Bronchus fibroblast of lung (primary cell): ENCODE measurements around the gene NME9. TPM values are rescaled to one million over a fixed set of nuclear protein-coding genes. Genes with fewer than 3 reads are reported as not detected.

Experiments used
- total RNA-seq: library from RNA; depleted of rRNA; stranded (reverse); fragments of >200 nt; gene quantifications from 2 replicates; pipeline ENCODE4 v1.2.3, GENCODE V29; 2015

The NME9 gene, protein sequence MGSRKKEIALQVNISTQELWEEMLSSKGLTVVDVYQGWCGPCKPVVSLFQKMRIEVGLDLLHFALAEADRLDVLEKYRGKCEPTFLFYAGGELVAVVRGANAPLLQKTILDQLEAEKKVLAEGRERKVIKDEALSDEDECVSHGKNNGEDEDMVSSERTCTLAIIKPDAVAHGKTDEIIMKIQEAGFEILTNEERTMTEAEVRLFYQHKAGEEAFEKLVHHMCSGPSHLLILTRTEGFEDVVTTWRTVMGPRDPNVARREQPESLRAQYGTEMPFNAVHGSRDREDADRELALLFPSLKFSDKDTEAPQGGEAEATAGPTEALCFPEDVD
- not detected in 2 replicates for total RNA-seq

GRCh38 chr3:138329127-138329983 lies at the start of gene NME9:
Gene NME9, minus strand, starts transcription at chr3:138329851. Its CDS starts 516 bp downstream, at chr3:138329335.

GRCh38 chr3:138347960-138348753 lies 18.5 kb upstream of the NME9 start, which contains the start of gene MRAS:
Gene MRAS, plus strand, starts transcription at chr3:138348579. Its CDS starts 24,305 bp downstream, at chr3:138372884.

Other genes with a start within 250 kb of the NME9 start
- 9.2 and 13.6 TPM in 2 replicates for gene DZIP1L, start 214.2 kb downstream of the NME9 start, total RNA-seq
- not detected in 2 replicates for gene A4GNT, start 197.5 kb downstream of the NME9 start, total RNA-seq
- 11.4 and 16.0 TPM in 2 replicates for gene DBR1, start 154.9 kb downstream of the NME9 start, total RNA-seq
- gene ARMC8, start 142.6 kb downstream of the NME9 start, total RNA-seq = 36.7 and 39.4 TPM in 2 replicates
- gene MRAS, start 18.7 kb upstream of the NME9 start, total RNA-seq = 15.0 and 15.6 TPM in 2 replicates
- 0.17 TPM in 1 of 2 replicates, not detected in the other for gene ESYT3, start 104.8 kb upstream of the NME9 start, total RNA-seq